GM12801 (cell line): ENCODE measurements around the gene DCLRE1A.

ENCODE experiments used
- TF ChIP-seq, protein P1 (sequence below): IDR thresholded peaks from one replicate; pipeline ENCODE4 v1.5.1; 2011; ENCODE audit warnings: control low read depth; ENCODE audit not compliant: insufficient read length; ENCODE audit errors: extremely low read depth

The DCLRE1A gene

DNA sequence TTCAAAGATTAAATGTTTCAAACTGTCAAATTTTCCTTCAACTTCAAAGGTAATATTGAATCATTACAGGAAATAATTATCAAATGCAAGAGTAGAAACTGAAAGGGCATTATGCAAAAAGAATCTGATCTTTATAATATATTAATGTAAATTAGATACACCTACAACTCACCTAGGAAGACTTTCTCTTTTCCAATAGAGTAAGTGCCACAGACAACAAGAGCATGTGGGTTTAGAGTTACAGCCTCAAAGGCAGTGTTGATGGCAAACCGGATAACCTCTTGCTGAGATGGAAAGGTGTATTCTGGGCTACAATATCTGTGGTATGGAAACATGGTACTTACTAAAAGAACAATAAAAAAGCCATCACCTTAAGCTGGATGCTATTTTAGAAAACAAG, 11.7 kb downstream of the DCLRE1A start:
- TF ChIP-seq, protein P1, sequence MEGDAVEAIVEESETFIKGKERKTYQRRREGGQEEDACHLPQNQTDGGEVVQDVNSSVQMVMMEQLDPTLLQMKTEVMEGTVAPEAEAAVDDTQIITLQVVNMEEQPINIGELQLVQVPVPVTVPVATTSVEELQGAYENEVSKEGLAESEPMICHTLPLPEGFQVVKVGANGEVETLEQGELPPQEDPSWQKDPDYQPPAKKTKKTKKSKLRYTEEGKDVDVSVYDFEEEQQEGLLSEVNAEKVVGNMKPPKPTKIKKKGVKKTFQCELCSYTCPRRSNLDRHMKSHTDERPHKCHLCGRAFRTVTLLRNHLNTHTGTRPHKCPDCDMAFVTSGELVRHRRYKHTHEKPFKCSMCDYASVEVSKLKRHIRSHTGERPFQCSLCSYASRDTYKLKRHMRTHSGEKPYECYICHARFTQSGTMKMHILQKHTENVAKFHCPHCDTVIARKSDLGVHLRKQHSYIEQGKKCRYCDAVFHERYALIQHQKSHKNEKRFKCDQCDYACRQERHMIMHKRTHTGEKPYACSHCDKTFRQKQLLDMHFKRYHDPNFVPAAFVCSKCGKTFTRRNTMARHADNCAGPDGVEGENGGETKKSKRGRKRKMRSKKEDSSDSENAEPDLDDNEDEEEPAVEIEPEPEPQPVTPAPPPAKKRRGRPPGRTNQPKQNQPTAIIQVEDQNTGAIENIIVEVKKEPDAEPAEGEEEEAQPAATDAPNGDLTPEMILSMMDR: no peak

DNA sequence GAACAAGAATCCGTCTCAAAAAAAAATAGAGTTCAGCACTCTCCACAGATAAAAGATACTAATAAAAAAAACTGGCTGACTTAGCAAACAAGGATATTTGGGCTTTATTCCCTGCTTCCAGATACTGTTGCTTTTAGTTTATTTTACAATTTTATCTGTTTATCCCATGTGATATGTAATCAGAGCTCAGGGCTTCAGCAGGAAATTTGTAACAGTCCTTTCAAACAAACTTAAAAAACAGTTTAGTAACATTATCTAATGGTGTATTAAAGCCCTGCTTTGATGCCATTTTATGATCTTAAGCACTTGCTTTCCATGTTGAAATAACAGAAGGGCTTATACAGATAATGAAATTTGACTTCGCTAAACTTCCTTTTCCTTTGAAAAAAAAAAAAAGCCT, 28.1 kb downstream of the DCLRE1A start:
- TF ChIP-seq, protein P1: no peak

DNA sequence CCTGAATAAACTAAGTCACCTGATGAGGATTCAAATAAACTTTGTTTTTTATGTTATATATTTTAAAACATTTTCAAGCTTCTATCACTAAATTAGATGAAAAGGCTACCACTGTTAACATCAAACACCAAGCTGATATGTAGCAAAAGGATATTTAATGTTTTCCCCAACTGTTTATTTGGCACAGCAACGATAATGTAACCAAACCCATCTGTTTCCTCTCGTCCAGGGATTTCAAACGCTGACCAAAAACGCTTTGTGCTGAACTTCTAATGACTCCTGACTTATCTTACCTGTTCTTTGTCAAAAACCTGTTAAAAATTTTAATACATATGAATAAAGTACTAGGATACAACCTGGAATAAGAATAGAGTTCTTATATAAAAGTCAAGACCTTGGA, 30.5 kb downstream of the DCLRE1A start:
- TF ChIP-seq, protein P1: no peak

DNA sequence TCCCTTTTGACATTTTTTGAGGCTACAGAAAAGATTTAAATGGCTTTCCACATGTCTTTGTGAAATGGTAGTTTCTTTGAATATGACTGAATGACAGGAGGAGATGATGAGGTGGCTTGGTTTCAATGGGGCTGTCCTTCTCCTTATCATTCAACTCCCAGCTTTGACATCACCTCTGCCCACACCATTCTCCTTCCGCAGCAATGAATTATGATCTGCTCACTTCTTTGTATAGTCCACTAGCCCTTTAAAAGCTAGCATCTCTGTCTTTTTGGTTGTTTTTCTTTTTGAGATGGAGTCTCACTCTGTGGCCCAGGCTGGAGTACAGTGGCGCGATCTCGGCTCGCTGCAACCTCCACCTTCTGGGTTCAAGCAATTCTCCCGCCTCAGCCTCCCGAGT, 31.7 kb downstream of the DCLRE1A start:
- TF ChIP-seq, protein P1: no peak

DNA sequence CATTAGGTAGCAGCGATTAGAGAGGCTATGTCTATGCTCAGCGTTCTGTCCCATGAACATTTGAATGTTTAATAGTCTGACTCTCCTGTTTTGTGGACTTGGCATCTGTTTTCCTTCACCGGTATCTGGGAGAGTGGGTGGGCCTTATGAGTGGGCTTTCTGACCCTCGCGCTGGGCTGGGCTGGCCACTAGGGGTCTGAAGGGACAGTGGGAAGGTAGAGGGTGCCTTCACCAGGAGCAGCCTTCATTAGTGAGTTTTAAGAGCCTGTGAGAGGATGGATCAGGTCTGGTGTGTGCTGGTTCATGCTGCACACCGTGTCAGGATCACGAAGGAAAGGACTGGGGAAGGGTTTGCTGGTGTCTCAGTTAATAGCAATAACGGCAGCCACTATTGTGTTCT, 33.4 kb downstream of the DCLRE1A start:
- TF ChIP-seq, protein P1: no peak

DNA sequence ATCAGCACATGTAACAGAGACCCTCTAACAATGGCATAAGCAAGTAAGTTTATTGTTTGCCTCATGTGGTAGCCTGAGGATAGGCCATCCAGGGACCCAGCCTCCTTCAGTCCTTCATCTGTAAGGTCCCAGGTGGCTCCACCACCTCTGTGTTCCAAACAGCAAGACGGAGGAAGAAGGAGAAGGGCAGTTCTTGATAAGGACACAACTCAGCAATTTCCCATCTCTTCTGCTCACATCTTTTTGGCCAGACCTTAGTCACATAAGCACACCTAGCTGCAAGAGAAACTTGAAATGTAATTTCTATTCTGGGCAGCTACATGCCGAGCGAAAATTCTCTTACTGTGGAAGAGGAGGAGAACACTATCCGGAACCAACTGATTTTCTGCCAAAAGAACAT, 33.9 kb downstream of the DCLRE1A start:
- TF ChIP-seq, protein P1: no peak

DNA sequence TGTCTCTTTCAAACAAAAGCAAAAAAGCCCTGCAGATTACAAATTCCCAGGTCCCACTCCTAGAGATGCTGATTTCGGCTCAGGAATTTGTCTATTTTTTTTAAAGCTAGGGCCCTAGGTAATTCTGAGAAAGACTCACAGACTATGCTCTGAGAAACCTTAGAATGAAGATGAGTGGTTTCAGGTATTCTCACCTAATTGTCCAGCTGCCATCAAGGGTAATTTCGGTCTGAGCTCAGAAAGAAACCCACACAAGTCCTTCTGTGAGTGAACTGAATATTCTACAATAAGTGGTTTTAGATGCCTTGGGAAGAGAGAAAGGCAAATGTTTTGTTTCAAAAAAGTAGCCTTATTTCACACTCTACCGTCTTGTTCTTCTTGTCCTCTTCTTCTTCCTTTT, 45.7 kb downstream of the DCLRE1A start:
- TF ChIP-seq, protein P1: no peak

DNA sequence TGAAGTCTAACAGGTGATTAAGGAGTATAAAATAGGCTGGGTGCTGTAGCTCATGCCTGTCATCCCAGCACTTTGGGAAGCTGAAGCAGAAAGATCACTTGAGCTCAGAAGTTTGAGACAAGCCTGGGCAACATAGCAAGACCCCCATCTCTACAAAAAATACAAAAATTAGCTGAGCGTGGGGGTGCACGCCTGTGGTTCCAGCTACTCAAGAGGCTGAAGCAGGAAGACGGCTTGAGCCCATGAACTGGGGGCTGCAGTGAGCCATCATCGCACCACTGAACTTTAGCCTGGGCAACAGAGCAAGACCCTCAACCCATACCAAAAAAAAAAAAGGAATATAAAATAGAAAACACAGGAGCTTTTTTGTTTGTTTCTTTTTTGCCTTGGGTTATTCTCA, 47.4 kb downstream of the DCLRE1A start:
- TF ChIP-seq, protein P1: no peak
